Measurements from ENCODE around the gene NEK7. TPM values are rescaled to one million over a fixed set of nuclear protein-coding genes. Genes with fewer than 3 reads are reported as not detected.

NEK7 gene
- total RNA-seq, 3 donors from 2014 or later (not counting 1 experiment from before 2014, with no cell fraction given) = 34.1 to 57.5 (median 42.1) TPM

DNA sequence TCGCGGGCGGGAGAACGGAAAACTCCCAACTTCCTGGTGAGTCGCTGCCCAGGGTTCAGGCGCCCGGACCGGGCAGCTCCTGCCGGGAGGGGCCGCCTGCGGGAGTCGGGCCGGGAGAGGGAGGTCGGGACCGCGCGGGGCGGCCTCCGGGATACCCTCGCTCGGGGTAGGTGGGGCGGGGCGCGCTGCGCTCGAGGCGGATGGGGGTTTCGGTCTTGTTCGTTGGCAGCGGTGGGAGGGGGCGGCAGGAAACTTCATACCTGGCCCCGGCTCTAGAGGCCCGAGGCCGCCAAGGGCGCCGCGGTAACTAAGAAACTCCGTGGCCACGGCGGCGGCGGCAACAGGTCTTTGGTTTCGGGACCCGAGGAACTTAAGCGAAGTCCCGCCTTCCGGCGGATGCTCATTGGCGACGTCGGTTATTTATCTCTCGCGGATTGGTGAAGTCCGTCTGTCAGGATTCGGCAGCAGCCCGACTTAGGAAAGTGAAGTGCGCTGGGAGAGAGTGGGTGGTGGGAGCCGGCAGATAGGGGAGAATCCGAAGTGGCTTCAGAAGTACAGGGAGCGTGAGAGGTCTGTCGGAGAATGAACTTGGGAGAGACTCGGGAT is 546 bp downstream of the NEK7 start:
- no peaks in the 10 kb centered on the region for H3K36me3 ChIP-seq (ENCODE audit: control insufficient read depth, insufficient read depth, low read length)
- H3K27me3 Mint-ChIP-seq (ENCODE audit: low read depth in 2 of 2) = no peaks in the 10 kb centered on the region
- no peaks in the 10 kb centered on the region for H3K9me3 ChIP-seq (ENCODE audit: control insufficient read depth, insufficient read depth, low read length)
- H3K27ac ChIP-seq (ENCODE audit: low read length) = peak overlapping the region; percentile 88
- H3K4me3 ChIP-seq (ENCODE audit: low read length) = peak overlapping the region; percentile 73
- TF ChIP-seq, protein P1, sequence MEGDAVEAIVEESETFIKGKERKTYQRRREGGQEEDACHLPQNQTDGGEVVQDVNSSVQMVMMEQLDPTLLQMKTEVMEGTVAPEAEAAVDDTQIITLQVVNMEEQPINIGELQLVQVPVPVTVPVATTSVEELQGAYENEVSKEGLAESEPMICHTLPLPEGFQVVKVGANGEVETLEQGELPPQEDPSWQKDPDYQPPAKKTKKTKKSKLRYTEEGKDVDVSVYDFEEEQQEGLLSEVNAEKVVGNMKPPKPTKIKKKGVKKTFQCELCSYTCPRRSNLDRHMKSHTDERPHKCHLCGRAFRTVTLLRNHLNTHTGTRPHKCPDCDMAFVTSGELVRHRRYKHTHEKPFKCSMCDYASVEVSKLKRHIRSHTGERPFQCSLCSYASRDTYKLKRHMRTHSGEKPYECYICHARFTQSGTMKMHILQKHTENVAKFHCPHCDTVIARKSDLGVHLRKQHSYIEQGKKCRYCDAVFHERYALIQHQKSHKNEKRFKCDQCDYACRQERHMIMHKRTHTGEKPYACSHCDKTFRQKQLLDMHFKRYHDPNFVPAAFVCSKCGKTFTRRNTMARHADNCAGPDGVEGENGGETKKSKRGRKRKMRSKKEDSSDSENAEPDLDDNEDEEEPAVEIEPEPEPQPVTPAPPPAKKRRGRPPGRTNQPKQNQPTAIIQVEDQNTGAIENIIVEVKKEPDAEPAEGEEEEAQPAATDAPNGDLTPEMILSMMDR (IDR thresholded peaks at IDR 0.05) = no peak
- H3K9me3 Mint-ChIP-seq = no peaks in the 10 kb centered on the region
- peak; percentile 74 to 91 for DNase-seq
- H3K4me1 Mint-ChIP-seq = peaks cover 39 to 53% of the 10 kb centered on the region in 2 donors
- H3K27ac Mint-ChIP-seq = peak overlapping the region; percentile 96 to 99
- ATAC-seq = peak; percentile 43 to 62 (median 58)
- WGBS (ENCODE audit: insufficient coverage) = under 1% methylated on average over 62 of the region's 62 CpGs
- intact Hi-C loops (cut with micrococcal nuclease) = loop anchor here (5.0 to 10.0 kb wide), 4 partner anchors 75 to 633 kb away; partner anchors contain the start of genes DENND1B and LHX9
- H3K4me1 ChIP-seq (ENCODE audit: control insufficient read depth, insufficient read depth, low read length) = peaks cover 16% of the 10 kb centered on the region
- H3K27me3 ChIP-seq (ENCODE audit: control insufficient read depth, insufficient read depth, low read length) = no peaks in the 10 kb centered on the region
- H3K36me3 Mint-ChIP-seq = no peaks in the 10 kb centered on the region
- H3K4me3 Mint-ChIP-seq = peak overlapping the region; percentile 99

DNA sequence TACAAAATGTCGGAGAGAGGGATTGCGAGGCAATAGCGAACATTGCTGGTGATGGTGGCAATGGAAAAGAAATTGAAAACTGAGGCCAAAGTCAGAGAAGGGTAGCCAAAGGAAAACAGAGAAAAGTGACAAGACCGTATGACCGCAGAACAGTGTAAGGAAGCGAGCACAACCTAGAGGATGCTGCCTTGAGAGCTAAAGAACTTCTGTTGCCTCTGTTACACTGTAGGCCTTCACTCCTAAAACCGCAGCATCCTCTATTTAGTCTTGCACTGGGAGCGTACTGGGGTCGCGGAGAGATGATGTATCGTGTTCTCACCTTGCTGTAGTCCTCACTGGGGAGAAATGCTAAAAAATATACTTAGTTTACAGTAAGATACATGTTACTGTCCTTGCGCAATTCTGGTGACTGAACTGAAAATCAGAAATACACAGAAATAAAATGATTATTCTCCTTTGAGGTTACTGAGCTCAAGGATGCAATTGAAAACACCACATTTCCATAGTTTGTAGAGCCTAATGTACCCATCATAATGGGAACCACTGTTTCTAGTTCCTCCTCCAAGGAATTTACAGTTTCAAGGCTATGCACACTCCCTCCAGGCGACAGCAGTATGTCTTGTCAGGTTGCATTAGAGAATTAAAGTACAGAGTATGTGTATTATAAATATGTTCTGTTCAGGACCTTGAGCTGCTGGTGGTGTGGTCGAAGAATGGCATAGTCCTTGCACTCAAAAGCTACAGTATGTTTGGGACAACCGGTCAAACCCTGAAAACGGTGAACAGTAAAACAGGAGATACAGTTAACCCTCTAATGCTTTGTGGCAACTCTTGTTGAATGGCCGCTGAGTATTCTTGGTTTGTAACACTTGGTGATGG is 1.3 kb downstream of the NEK7 start:
- Mint-ChIP-seq H3K9me3 (no peaks in the 10 kb centered on the region), H3K4me3 (peak overlapping the region; percentile 99), H3K27me3 (ENCODE audit: low read depth in 2 of 2) (no peaks in the 10 kb centered on the region), H3K27ac (peak overlapping the region; percentile 96 to 99), H3K36me3 (no peaks in the 10 kb centered on the region), H3K4me1 (peaks cover 44 to 59% of the 10 kb centered on the region in 2 donors)
- Histone ChIP-seq H3K9me3 (ENCODE audit: control insufficient read depth, insufficient read depth, low read length) (no peaks in the 10 kb centered on the region), H3K4me1 (ENCODE audit: control insufficient read depth, insufficient read depth, low read length) (peaks cover 21% of the 10 kb centered on the region), H3K27ac (ENCODE audit: low read length) (peak overlapping the region; percentile 88), H3K4me3 (ENCODE audit: low read length) (peak overlapping the region; percentile 73), H3K27me3 (ENCODE audit: control insufficient read depth, insufficient read depth, low read length) (no peaks in the 10 kb centered on the region), H3K36me3 (ENCODE audit: control insufficient read depth, insufficient read depth, low read length) (no peaks in the 10 kb centered on the region)
- WGBS (ENCODE audit: insufficient coverage) = 3% methylated on average over 16 of the region's 17 CpGs
- intact Hi-C loops (cut with micrococcal nuclease) = loop anchor here (2.0 to 10.0 kb wide), 6 partner anchors 55 to 633 kb away; partner anchors contain the start of genes DENND1B and LHX9
- peak in 1 of 3 donors; percentile 18 for ATAC-seq
- TF ChIP-seq, protein P1 (IDR thresholded peaks at IDR 0.05) = no peak
- peak; percentile 34 to 70 for DNase-seq

DNA sequence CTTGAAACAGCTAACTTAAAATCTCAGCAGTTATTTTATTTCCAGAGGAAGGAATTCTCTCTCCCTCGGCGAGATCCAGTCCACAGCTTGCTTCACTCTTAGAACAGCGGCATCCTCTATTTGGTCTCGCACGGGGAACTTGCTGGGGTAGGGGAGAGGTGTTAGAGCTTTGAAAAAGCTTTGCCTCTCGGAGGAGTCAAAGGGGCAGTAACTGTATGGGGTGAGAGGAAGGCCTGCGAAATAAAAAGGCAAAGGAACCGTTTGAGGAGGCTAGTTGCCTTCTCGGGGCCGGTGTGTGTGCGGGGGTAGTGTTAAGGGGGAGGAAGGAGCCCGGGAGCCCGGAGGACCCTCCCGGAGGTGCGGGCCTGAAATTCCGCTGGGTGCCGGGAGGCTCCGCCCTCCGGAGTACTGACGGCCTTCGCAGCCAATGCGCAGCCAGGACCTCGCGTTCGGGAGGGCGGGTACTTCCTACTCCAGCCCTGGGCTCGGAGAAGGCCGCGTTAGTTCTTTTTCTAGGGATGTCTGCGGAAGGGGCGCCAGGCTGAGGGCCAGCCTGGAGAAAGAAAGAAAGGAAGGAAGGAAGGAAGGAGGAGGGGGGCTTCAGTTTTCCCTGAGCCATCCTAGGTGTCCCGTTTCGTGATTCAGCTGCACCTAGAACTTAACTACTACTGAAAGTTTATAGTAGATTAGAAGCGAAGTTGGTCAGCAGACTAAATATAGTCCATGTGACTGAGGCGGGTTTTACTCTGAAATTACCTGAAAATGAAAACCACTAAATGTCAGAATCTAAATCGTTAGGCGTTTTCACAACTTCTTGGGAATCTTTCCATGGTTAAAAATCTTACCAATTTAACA is 2.2 kb downstream of the NEK7 start:
- Mint-ChIP-seq H3K9me3 (no peaks in the 10 kb centered on the region), H3K27ac (peak overlapping the region; percentile 96 to 99), H3K4me3 (peak overlapping the region; percentile 99), H3K4me1 (peaks cover 44 to 59% of the 10 kb centered on the region in 2 donors), H3K36me3 (no peaks in the 10 kb centered on the region), H3K27me3 (ENCODE audit: low read depth in 2 of 2) (no peaks in the 10 kb centered on the region)
- H3K27me3 ChIP-seq (ENCODE audit: control insufficient read depth, insufficient read depth, low read length) = no peaks in the 10 kb centered on the region
- WGBS (ENCODE audit: insufficient coverage) = under 1% methylated on average over 34 of the region's 37 CpGs
- H3K27ac ChIP-seq (ENCODE audit: low read length) = peak overlapping the region; percentile 88
- peaks cover 27% of the 10 kb centered on the region for H3K4me1 ChIP-seq (ENCODE audit: control insufficient read depth, insufficient read depth, low read length)
- H3K9me3 ChIP-seq (ENCODE audit: control insufficient read depth, insufficient read depth, low read length) = no peaks in the 10 kb centered on the region
- peak; percentile 87 to 94 for DNase-seq
- no peaks in the 10 kb centered on the region for H3K36me3 ChIP-seq (ENCODE audit: control insufficient read depth, insufficient read depth, low read length)
- TF ChIP-seq, protein P1 (IDR thresholded peaks at IDR 0.05) = no peak
- intact Hi-C loops (cut with micrococcal nuclease) = loop anchor here (1.0 to 10.0 kb wide), 7 partner anchors 8 to 634 kb away; partner anchors contain the start of genes DENND1B and LHX9
- ATAC-seq = peak; percentile 78 to 89 (median 81)
- H3K4me3 ChIP-seq (ENCODE audit: low read length) = peak overlapping the region; percentile 73

Data from natural killer cell (primary cell).